HG03571 (cell line): ENCODE data around the gene CASTOR1.

ENCODE experiments used
- ATAC-seq: cut with Tn5 transposase; IDR thresholded peaks from one replicate; pipeline ENCODE4 v1.9.1; 2021; ENCODE audit not compliant: unreplicated experiment

Gene CASTOR1

DNA sequence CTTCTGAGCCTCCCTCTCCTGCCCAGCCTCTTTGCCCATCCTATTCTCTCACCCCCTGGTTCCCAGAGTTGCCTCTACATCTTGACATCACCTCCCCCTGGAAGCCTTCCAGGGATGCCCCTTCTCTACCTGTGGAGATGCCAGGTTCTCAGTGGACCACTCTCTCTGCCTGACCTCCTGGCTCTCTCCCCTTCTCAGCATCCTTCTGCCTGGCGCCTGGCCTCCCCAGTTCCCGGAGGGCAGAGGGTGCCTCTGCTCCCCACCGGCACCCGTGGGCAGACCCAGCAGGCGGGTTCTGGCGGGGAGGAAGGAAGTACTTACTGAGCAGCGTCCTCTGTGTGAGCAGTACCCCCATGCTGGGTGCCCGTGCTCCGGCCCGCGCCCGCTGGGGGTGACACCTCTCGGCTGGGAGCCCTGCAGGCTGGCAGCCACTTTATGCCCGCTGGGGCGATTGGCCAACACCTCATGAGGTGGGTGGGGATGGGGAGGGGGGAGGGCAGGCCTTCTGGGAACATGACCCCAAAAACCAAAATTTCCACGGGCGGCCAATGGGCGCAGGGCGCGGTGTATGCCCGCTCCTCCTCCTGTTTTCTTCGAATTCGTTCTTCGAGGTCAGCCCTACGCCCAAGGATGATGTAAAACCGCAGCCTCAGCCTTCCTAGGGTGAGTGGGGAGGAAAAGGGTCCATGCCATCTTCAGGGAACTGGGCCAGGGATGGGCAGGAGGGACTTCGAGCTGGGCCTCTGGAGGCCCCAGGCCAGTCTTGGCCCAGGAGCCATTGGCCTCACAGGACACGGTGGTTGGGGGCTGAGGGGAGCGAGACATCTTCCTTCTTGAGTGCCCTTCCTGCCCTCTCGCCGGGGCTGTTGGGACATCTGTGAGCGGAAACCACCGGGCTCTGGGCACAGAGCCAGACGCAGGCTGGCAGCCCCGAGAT lies 22.6 kb downstream of the CASTOR1 start, which contains the start of gene OSM:
Gene OSM, minus strand, starts transcription at position 407 of the 937 bp plus-strand sequence. Its CDS starts 52 bp downstream, at position 355.
- ATAC-seq, result no peak

DNA sequence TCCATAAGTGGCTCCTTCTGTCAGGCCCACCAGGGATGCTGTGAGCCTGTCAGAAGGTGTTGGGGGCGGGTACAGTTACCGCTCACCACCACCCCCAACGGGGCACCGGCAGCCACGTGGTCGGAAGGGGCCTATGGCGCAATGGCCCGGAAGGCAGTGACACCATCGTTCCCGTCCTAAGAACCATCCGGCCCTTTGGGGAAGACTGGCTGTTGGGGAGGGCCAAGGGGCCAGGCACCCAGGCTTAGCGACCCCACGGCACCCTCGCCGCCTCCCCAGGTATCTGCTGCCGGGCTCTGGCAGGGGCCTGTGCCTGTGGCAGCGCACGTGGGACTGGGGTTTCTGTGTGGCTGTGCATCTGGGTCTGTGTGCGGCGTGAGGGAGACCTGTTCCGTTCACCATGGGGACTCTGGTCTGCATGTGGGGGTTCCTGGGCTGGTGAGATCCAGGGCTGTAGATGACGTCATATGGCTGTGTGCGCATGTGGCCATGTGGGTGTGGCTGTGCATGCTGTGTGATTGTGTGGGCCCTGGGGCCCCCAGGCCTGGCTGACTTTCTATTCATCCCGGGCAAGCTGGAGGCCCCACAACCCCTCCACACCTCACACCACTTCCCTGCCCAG lies 23.4 kb downstream of the CASTOR1 start:
- ATAC-seq, result peak; percentile 60

GRCh38 chr22:30265131-30265720 lies 24.1 kb downstream of the CASTOR1 start:
- no peak for ATAC-seq

DNA sequence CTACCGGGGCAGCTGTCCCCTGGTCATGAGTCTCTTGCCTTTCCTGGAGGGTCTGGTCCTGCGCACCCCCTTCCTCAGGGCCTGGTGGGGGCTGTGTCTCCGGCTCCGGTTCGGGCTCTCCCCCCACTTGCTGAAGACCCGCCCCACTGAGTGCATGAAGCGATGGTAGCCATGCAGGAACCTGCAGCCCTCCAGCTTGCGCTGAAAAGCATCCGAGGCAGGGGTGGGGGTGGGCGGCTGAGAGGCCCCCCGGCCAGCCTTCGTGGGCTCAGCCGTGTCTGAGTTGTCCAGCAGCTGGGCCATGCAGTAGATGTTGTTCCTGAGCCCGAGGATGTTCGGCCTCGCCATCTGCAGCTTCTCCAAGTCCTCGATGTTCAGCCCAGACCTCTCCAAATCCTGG lies 25.4 kb downstream of the CASTOR1 start:
- ATAC-seq, result no peak

GRCh38 chr22:30262917-30263741 lies 26.2 kb downstream of the CASTOR1 start:
- no peak for ATAC-seq

- ATAC-seq, result no peak
Observed at GRCh38 chr22:30262112-30262511, 27.2 kb downstream of the CASTOR1 start.

DNA sequence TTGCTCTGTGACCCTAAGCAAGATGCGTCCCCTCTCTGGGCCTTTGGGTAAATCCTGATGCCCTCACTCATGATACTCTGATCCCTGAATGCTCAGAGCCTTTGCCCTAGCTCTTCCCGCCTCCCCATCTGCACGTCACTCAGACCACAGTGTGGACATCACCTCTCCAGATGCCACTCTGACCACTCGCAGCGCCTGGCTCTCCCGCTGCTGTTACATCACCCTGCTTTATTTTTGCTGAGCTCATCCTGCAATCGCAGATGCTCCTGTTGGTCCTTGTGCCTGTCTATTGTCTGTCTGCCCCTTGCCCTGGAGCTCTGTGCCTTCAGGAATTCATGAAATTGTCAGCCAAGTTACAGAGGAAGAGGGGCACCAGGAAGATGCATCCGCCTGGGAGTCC lies 28.2 kb downstream of the CASTOR1 start:
- ATAC-seq, result no peak

DNA sequence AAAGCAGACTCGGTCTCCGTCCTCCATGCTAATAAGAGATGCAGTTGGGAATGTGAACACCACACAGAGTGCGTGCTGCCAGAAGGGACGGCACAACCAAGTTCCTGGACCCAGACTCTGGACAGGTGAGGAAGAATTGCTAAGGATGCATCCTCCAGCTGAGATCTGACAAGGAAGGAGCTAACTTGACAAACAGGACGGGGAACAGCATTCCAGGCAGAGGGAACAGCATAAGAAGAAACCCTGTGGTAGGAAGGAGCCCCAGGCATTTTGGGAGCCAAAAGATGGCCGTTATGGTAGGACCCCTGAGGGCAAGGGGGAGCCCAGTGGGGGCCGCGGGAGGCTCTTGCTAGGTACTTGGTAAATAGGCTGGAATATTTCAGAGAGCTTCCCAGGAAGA lies 28.6 kb downstream of the CASTOR1 start:
- ATAC-seq, result no peak

DNA sequence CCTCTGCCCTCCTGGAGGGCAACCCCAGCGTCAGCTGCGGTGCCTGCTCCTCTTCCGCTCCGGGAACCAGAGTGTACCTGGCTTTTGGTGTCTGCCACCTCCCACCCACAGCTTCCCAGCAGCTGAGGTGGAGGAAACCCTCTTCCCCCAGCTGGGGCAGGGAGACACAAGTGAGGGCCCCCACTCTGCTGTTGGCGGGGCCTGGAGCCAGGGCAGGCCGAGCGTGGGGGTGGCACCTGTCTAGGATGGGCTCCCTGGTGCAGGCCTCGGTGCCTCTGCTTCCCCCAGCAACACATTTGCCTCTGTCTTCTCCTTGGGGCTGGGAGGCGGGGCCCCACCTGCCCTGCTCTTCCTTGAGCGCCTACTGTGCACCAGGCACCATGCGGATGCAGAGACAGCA lies 29.0 kb downstream of the CASTOR1 start:
- ATAC-seq, result no peak

DNA sequence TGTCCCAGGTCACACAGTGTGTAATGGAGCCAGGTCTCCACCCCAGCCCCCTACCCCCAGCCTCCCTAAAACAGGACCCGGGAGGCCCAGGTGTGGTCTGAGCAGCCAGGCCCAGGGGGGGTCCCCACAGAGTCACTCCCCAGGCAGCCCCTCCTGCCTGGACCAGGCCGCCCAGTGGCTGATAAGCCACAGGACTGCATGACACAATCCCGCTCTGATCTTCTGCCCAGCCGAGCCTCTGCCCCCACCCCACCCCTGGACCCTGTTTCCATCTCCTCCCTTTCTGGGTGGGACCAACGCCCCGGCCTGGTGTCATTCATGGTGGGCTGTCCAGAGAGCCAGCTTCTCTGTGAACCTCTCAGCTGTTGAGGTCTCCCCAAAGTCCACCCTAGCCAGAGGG lies 35.0 kb downstream of the CASTOR1 start:
- ATAC-seq, result no peak

- ATAC-seq, result no peak
Observed at GRCh38 chr22:30253205-30253852, 36.0 kb downstream of the CASTOR1 start.

DNA sequence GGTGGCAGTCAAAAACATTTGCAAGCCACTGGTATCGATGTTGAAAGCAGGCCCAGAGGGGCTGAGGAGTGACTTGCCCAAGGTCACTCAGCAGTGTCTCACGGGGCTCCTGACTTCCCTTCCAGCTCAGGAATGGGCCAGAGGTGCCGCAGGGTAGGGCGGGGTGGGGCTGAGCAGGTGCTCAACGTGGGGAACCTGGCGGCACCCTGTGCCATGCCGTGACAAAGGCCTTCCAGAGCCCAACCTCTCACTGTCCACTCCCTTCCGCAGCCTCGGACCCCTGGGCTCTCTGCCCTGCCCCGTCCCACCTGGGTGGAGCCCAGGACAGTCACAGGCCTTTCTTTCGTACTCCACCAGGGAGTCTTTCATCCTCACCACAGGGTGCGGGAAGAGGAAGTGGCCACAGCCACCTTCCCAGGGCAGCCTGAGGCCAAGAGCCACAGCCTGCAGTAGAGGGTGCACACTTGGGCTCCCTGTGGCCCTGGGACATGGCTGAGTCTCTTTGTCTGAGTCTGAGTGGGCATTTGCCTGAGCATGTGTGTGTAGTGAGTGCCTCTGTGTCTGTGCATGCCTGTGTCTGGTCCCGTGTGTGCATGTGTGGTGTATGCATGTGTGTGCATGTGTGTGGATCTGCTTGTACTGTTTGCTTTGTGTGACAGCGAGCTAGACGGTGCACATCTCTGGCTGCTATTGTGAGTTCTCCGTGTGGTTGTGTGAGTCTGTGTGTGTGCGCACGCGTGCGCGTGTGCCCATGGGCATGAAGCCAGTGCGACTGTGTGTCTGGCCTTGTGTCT lies 36.7 kb downstream of the CASTOR1 start:
- no peak for ATAC-seq

DNA sequence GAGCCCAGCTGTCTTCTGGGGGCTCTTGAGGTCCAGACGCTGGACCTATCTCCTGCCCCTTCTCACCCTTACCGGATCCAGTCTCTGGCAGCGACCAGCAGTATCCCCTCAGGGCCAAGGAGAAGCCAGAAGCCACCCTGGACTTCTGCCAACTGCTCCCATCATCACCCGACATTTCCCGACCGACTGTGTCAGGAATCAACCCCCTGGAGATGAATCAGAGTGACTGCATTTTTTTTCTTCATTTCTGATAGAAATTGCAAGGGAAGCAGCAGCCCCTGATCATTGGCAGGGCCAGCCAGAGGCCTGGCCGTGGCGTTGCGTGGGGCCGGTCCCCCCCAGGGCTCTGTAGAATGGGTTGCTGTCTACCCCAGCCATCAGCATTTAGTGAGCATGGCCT lies 37.6 kb downstream of the CASTOR1 start:
- ATAC-seq, result no peak

GRCh38 chr22:30250661-30251267 lies 38.5 kb downstream of the CASTOR1 start:
- no peak for ATAC-seq

GRCh38 chr22:30250039-30250565 lies 39.2 kb downstream of the CASTOR1 start:
- no peak for ATAC-seq

DNA sequence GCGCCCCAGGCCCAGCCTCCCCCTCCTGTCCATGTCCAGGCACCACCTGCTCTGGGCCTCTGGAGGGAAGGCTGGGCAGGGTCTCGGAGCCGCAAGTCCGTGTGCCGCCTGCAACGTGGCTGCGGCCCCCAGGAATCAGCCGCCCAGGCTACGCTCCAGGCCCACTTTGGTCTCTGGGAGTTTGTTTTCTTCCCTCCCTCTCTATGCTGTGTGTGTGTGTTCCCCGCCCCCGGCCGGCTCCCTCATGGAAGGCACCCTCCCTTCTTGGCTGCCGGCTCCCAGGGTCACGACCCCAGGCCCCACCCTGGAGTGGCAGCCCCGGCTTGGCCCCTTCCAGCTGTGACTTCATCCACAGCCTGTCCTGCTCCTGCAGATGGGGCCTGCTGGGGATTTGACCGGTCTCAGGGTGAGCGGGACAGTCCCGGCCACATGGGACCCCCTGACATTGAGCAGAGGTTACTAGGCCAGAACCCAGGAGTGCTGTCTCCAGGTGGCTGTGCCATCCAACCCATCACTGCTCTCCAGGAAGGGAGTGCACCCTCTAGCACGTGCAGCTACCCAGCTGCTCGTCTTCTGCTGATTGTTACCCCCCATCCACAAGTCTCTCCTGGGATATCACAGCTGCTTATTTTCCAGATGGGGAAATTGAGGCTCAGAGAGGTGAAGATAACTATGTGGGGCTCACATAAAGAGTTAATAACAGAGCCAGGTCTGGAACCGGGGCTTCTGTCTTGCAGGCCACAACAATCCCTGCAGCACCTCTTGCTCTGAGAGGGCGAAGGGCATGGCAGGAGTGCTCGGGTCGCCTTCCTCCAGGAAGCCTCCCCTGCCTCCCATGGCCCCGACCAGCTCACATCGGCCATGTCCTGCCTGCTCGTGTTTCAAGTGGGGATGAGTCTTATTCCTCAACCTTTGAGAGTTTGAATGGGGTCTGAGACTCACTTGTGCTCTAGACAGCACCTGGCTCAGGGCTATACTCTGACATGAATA lies 40.0 kb downstream of the CASTOR1 start:
- no peak for ATAC-seq

DNA sequence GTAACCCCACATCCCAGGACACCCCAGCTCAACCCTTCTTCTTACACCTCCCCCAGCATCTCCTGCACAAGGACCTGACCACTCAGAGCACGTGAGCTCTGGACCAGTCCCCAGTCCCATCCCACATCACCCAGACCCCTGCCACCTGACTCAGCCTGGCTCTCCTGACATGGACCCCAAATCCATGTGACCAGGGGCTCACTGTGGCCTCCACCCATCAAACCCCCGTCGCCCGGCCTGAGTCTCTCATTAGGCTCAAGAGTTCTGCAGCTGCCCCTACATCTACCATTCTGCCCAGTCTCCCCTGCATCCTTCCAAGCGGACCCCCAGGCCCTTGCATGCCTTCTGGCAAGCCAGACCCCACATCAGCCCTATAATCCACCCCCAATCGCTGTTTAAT lies 40.8 kb downstream of the CASTOR1 start:
- no peak for ATAC-seq

DNA sequence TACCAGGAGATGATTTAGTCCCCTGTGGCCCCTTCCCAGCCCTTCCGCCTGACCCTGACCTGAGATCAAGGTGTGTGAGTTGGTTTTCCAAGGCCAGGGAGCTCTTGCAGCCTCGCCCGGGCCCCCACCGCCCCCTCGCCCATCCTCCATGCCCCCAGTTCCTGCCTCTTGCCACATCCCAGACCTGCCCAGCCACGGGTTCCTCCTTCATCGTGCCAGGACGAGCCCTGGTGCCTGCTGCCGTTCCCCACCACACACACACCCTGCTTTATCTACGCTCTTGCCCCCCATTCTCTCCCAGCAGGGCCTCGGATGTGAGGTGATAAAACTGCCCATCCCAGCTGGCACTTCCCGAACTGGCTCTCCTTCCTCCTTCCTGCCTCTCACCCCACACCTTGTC lies 41.3 kb downstream of the CASTOR1 start:
- no peak for ATAC-seq
